Lower leg skin (tissue), 4 donors: Measurements from ENCODE around the gene LRRC37B. TPM values are rescaled to one million over a fixed set of nuclear protein-coding genes. Genes with fewer than 3 reads are reported as not detected.
"Not testable (repeated sequence)": the region's sequence is repeated elsewhere in the genome, so short reads cannot be mapped to it uniquely, and the experiment has no call there.

Source experiments
- DNase-seq, 2 donors: peaks; one replicate each; pipeline ENCODE4 v3.0.0-alpha.2; 2019; ENCODE audit warnings: low spot score in 2 of 2
- H3K4me3 ChIP-seq: fragments of 200-600 bp; sonication (generic); 2 replicates; pipeline ENCODE4 v1.5.1; 2017; ENCODE audit warnings: mild to moderate bottlenecking, low read depth; ENCODE audit not compliant: poor library complexity, severe bottlenecking
- POLR2A ChIP-seq, 2 donors: fragments of 450-650 bp; IDR thresholded peaks; one replicate each; pipeline ENCODE4 v1.6.1; 2016 to 2017; ENCODE audit warnings: antibody characterized with exemption in 2 of 2, mild to moderate bottlenecking in 1 of 2, moderate library complexity in 1 of 2
- WGBS, 2 donors: methylation state at CpG; one replicate each; pipeline ENCODE4 v1.1.5; 2018; 5-methylcytosine and 5-hydroxymethylcytosine counted together
- intact Hi-C: fragments of 100-400 bp; cut with DNase I; formaldehyde crosslinking; loops from one replicate; pipeline ENCODE4 v1.15.0; 2023; ENCODE audit warnings: low total_unique reads
- total RNA-seq, 4 donors: library from RNA; depleted of rRNA; stranded (reverse); fragments of >200 nt; gene quantifications; one replicate each; pipeline ENCODE4 v1.1.0, GENCODE V29; 2016
- TF ChIP-seq, protein P1 (sequence below), 3 donors: fragments of 450-650 bp; IDR thresholded peaks; one replicate each; pipeline ENCODE4 v1.5.1; 2016; ENCODE audit warnings: antibody characterized with exemption in 3 of 3, mild to moderate bottlenecking in 3 of 3, moderate library complexity in 2 of 3

Gene LRRC37B
- total RNA-seq, 4 donors from 2014 or later: 24.1 to 36.0 (median 26.0) TPM

GRCh38 chr17:32019228-32019627 lies 12.0 kb downstream of the LRRC37B start:
- intact Hi-C loops: no loop called here
- no peak overlapping the region for H3K4me3 ChIP-seq
- no peak for TF ChIP-seq POLR2A (IDR thresholded peaks at IDR 0.05)
- TF ChIP-seq, protein P1, sequence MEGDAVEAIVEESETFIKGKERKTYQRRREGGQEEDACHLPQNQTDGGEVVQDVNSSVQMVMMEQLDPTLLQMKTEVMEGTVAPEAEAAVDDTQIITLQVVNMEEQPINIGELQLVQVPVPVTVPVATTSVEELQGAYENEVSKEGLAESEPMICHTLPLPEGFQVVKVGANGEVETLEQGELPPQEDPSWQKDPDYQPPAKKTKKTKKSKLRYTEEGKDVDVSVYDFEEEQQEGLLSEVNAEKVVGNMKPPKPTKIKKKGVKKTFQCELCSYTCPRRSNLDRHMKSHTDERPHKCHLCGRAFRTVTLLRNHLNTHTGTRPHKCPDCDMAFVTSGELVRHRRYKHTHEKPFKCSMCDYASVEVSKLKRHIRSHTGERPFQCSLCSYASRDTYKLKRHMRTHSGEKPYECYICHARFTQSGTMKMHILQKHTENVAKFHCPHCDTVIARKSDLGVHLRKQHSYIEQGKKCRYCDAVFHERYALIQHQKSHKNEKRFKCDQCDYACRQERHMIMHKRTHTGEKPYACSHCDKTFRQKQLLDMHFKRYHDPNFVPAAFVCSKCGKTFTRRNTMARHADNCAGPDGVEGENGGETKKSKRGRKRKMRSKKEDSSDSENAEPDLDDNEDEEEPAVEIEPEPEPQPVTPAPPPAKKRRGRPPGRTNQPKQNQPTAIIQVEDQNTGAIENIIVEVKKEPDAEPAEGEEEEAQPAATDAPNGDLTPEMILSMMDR (IDR thresholded peaks at IDR 0.05): no peak
- no peak for DNase-seq
- 94 to 100% methylated on average over 1 of the region's 1 CpG for WGBS, 2 donors

DNA sequence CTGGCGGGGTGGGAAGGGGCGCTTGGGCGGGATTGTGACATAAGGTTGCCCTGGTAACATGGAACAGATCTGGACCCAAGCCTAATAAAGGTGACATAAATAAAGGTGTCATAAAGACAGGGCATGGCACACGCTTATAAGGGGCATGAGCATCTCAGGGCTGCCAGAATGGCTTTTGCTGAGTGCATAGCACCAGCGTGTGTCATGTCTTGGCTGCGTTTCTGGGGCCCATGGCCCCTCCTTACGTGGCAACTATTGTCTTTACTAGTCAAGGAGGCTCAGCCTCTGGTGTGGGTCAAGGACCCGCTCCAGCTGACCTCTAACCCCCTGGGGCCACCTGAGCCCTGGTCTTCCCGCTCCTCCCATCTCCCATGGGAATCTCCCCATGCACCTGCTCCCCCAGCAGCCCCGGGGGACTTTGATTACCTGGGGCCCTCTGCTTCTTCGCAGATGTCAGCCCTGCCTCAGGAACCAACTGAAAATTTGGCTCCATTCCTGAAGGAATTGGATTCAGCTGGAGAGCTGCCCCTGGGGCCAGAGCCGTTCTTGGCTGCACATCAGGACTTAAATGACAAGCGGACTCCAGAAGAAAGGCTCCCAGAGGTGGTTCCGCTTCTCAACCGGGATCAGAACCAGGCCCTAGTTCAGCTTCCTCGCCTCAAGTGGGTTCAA lies 13.9 kb downstream of the LRRC37B start:
- 60 to 67% methylated on average over 14 to 16 of the region's 16 CpGs for WGBS, 2 donors
- intact Hi-C loops: no loop called here
- no peak overlapping the region for H3K4me3 ChIP-seq
- TF ChIP-seq, protein P1 (IDR thresholded peaks at IDR 0.05): no peak
- TF ChIP-seq POLR2A (IDR thresholded peaks at IDR 0.05): no peak
- no peak for DNase-seq

DNA sequence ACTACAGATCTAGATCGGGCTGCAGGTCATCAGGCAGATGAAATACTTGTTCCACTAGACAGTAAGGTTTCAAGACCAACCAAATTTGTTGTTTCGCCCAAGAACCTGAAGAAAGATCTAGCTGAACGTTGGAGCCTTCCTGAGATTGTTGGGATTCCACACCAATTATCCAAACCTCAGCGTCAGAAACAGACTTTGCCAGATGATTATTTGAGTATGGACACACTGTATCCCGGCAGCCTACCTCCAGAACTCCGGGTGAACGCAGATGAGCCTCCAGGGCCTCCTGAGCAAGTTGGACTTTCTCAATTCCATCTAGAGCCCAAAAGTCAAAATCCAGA lies 14.4 kb downstream of the LRRC37B start:
- intact Hi-C loops: no loop called here
- WGBS, 2 donors: 90 to 92% methylated on average over 7 of the region's 7 CpGs
- no peak for TF ChIP-seq POLR2A (IDR thresholded peaks at IDR 0.05)
- TF ChIP-seq, protein P1 (IDR thresholded peaks at IDR 0.05): no peak

DNA sequence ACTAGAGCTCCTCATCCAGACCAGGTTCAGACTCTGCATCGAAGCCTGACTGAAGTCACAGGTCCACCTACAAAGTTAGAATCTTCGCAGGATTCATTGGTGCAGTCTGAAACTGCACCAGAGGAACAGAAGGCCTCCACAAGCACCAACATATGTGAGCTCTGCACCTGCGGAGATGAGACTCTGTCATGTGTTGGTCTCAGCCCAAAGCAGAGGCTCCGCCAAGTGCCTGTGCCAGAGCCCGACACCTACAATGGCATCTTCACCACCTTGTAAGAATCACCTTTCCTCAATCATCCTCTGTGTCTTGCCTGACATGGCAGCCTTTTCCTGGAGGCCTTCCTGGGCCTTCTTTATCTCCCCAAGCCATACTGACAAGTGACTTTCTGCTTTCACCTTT lies 15.4 kb downstream of the LRRC37B start:
- DNase-seq, intact Hi-C loops, H3K4me3 ChIP-seq: not testable (repeated sequence)
- WGBS, 2 donors: 96 to 98% methylated on average over 2 to 4 of the region's 5 CpGs

More for the DNA sequence above, 14.4 kb downstream of the LRRC37B start:
- DNase-seq: no peak
- no peak overlapping the region for H3K4me3 ChIP-seq

DNA sequence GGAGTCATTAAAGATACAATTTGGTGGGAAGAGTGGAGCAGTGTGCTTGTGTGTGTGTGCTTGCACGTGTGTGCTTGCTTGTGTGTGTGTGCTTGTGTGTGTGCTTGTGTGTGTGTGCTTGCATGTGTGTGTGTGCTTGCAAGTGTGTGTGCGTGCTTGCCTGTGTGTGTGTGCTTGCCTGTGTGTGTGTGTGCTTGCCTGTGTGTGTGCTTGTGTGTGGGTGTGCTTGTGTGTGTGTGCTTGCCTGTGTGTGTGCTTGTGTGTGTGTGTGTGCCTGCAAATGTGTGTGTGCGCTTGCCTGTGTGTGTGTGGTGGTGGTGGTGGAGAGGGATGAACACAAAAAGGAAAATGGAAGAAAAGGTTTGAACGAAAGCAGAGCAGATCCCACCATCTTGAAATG lies 20.1 kb downstream of the LRRC37B start:
- 94 to 96% methylated on average over 4 of the region's 4 CpGs for WGBS, 2 donors
- TF ChIP-seq, protein P1 (IDR thresholded peaks at IDR 0.05): peak in 1 of 3 donors; percentile 10
- H3K4me3 ChIP-seq, intact Hi-C loops, DNase-seq: not testable (repeated sequence)

DNA sequence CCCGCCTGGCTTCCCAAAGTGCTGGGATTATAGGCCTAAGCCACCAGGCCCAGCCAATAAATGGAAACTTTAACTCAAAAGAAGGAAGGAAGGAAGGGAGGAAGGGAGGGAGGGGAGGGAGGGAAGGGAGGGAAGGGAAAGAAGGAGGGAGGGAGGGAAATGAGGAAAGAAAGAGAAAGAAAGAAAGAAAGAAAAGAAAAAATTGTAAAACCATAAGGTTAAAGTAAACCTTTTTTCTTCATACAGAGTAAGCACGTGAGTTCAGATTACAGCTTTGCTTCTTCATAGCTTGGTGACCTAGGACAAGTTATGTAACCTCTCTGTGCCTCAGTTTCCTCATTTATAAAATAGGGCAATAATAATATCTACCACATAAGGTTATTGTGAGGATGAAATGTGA lies 26.0 kb downstream of the LRRC37B start:
- H3K4me3 ChIP-seq: no peak overlapping the region
- intact Hi-C loops: no loop called here
- no peak for DNase-seq
- TF ChIP-seq POLR2A (IDR thresholded peaks at IDR 0.05): no peak
- TF ChIP-seq, protein P1 (IDR thresholded peaks at IDR 0.05): no peak
- 96 to 100% methylated on average over 2 of the region's 2 CpGs for WGBS, 2 donors

GRCh38 chr17:32033812-32034211 lies 26.6 kb downstream of the LRRC37B start:
- WGBS, 2 donors: 82 to 87% methylated on average over 1 of the region's 1 CpG
- H3K4me3 ChIP-seq, intact Hi-C loops, DNase-seq: not testable (repeated sequence)

- WGBS, 2 donors: 92 to 93% methylated on average over 17 of the region's 17 CpGs
- H3K4me3 ChIP-seq, intact Hi-C loops: not testable (repeated sequence)
- DNase-seq: peak in 1 of 2 donors; percentile 68
Measured at GRCh38 chr17:32040246-32040645, 33.1 kb downstream of the LRRC37B start.

DNA sequence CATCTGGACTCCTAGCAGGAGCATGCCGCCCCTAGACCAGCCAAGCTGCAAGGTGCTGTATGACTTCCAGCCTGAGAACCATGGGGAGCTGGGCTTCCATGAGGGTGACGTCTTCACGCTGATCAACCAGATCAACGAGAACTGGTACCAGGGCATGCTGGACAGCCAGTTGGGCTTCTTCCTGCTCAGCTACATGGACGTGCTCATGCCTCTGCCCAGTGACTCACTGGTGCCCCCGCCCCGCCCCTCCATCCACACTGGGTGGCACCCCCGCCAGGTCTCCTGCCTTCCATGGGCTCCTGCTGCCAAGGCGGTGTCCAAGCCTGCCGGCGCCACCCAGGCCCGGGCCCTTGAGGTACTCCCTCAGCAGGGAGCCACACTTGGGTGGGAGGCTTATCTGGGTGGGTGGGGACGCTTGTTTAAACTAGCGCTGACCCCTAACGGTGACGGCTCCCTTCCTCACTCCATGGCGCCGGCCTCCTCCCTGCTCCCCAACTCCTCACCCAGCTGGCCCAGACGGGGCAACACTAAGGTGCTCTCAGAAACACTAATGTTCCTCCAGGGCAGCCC lies 34.2 kb downstream of the LRRC37B start:
- DNase-seq: peak in 1 of 2 donors; percentile 76
- intact Hi-C loops, H3K4me3 ChIP-seq: not testable (repeated sequence)
- 95 to 98% methylated on average over 12 to 19 of the region's 19 CpGs for WGBS, 2 donors

GRCh38 chr17:32042266-32042665 lies 35.1 kb downstream of the LRRC37B start:
- intact Hi-C loops, H3K4me3 ChIP-seq: not testable (repeated sequence)
- WGBS, 2 donors: 95 to 99% methylated on average over 7 to 10 of the region's 11 CpGs
- peak in 1 of 2 donors; percentile 58 for DNase-seq
